Glutamatergic neuron (in vitro differentiated cells): ENCODE results near the gene LRCOL1. TPM values are rescaled to one million over a fixed set of nuclear protein-coding genes. Genes with fewer than 3 reads are reported as not detected.

Experiments
- DNase-seq: peaks from one replicate; pipeline ENCODE4 v3.0.0; 2022
- H3K27ac Mint-ChIP-seq: one replicate; pipeline ENCODE4 v1.8.0; 2020; ENCODE audit warnings: mild to moderate bottlenecking, mixed read lengths, inconsistent platforms; ENCODE audit not compliant: unreplicated experiment
- H3K27me3 Mint-ChIP-seq: one replicate; pipeline ENCODE4 v1.8.0; 2020; ENCODE audit warnings: mild to moderate bottlenecking, moderate library complexity, mixed read lengths, inconsistent platforms; ENCODE audit not compliant: unreplicated experiment
- H3K36me3 Mint-ChIP-seq: one replicate; pipeline ENCODE4 v1.8.0; 2020; ENCODE audit warnings: mild to moderate bottlenecking, mixed read lengths, inconsistent platforms; ENCODE audit not compliant: unreplicated experiment
- H3K4me1 Mint-ChIP-seq: one replicate; pipeline ENCODE4 v1.8.0; 2020; ENCODE audit warnings: mild to moderate bottlenecking, low read depth, mixed read lengths, inconsistent platforms; ENCODE audit not compliant: unreplicated experiment
- H3K4me3 Mint-ChIP-seq: one replicate; pipeline ENCODE4 v1.8.0; 2020; ENCODE audit warnings: mild to moderate bottlenecking, mixed read lengths, inconsistent platforms; ENCODE audit not compliant: unreplicated experiment
- H3K9me3 Mint-ChIP-seq: one replicate; pipeline ENCODE4 v1.8.0; 2020; ENCODE audit warnings: mild to moderate bottlenecking, moderate library complexity, mixed read lengths, inconsistent platforms; ENCODE audit not compliant: unreplicated experiment
- CTCF ChIP-seq: fragments of 200-600 bp; sonication (generic); IDR thresholded peaks from one replicate; pipeline ENCODE4 v1.5.0; 2021; ENCODE audit not compliant: partially characterized antibody, unreplicated experiment
- total RNA-seq: library from RNA; stranded (reverse); fragmentation: NEBNext Ultra II Directional; extraction: Animal tissue kit (Norgen Biotek cat#: 25700); gene quantifications from one replicate; pipeline ENCODE4 v1.2.1, GENCODE V29; 2021; ENCODE audit not compliant: unreplicated experiment

Gene LRCOL1
- total RNA-seq, 1 donor from 2014 or later: not detected

GRCh38 chr12:132585177-132585576 is 25.2 kb downstream of the LRCOL1 start:
- Mint-ChIP-seq H3K27me3 (peaks cover 18% of the 10 kb centered on the region), H3K4me3 (no peak overlapping the region), H3K9me3 (peaks cover 7% of the 10 kb centered on the region), H3K27ac (no peak overlapping the region), H3K36me3 (no peaks in the 10 kb centered on the region), H3K4me1 (no peaks in the 10 kb centered on the region)
- TF ChIP-seq CTCF: no peak
- DNase-seq: no peak

GRCh38 chr12:132584429-132584828 is 26.0 kb downstream of the LRCOL1 start:
- Mint-ChIP-seq H3K4me3 (peak overlapping the region; percentile 56), H3K4me1 (no peaks in the 10 kb centered on the region), H3K9me3 (peaks cover 10% of the 10 kb centered on the region), H3K27ac (peak overlapping the region; percentile 25), H3K27me3 (peaks cover 23% of the 10 kb centered on the region), H3K36me3 (no peaks in the 10 kb centered on the region)
- TF ChIP-seq CTCF: no peak
- DNase-seq: no peak

GRCh38 chr12:132583736-132584135 is 26.6 kb downstream of the LRCOL1 start:
- peaks cover 16% of the 10 kb centered on the region for H3K9me3 Mint-ChIP-seq
- H3K27me3 Mint-ChIP-seq: peaks cover 23% of the 10 kb centered on the region
- TF ChIP-seq CTCF: no peak
- DNase-seq: peak; percentile 79
- H3K27ac Mint-ChIP-seq: peak overlapping the region; percentile 90
- H3K36me3 Mint-ChIP-seq: peaks cover 5% of the 10 kb centered on the region
- no peaks in the 10 kb centered on the region for H3K4me1 Mint-ChIP-seq
- peak overlapping the region; percentile 90 for H3K4me3 Mint-ChIP-seq

GRCh38 chr12:132583411-132583710 is 27.0 kb downstream of the LRCOL1 start:
- H3K4me1 Mint-ChIP-seq: no peaks in the 10 kb centered on the region
- peaks cover 26% of the 10 kb centered on the region for H3K27me3 Mint-ChIP-seq
- no peak overlapping the region for H3K27ac Mint-ChIP-seq
- peaks cover 17% of the 10 kb centered on the region for H3K9me3 Mint-ChIP-seq
- DNase-seq: peak; percentile 67
- H3K36me3 Mint-ChIP-seq: peaks cover 5% of the 10 kb centered on the region
- no peak for TF ChIP-seq CTCF
- no peak overlapping the region for H3K4me3 Mint-ChIP-seq

- peak; percentile 70 for DNase-seq
- Mint-ChIP-seq H3K9me3 (peaks cover 22% of the 10 kb centered on the region), H3K27ac (peak overlapping the region; percentile 62), H3K4me1 (peaks cover 2% of the 10 kb centered on the region), H3K27me3 (peaks cover 30% of the 10 kb centered on the region), H3K36me3 (peaks cover 8% of the 10 kb centered on the region), H3K4me3 (peak overlapping the region; percentile 77)
- no peak for TF ChIP-seq CTCF
Measured at GRCh38 chr12:132582582-132583410, 27.6 kb downstream of the LRCOL1 start.
